SU-DHL-6 (cell line): ENCODE results near the gene PCSK2.

Source experiments
- H2AFZ ChIP-seq: fragments of 200-600 bp; sonication (generic); 2 replicates; pipeline ENCODE4 v1.6.1; 2014; ENCODE audit warnings: low read depth, mild to moderate bottlenecking, moderate library complexity, mixed read lengths, antibody characterized with exemption, low read length; ENCODE audit not compliant: severe bottlenecking
- H3F3A ChIP-seq: fragments of 200-600 bp; shearing (Covaris generic); 2 replicates; pipeline ENCODE4 v1.6.0; 2016; ENCODE audit warnings: antibody characterized with exemption, mild to moderate bottlenecking; ENCODE audit not compliant: insufficient read depth
- H3K27ac ChIP-seq: fragments of 200-600 bp; sonication (generic); 2 replicates; pipeline ENCODE4 v1.5.1; 2016; ENCODE audit warnings: low read depth, mild to moderate bottlenecking, low read length, moderate library complexity, mixed read lengths
- H3K27me3 ChIP-seq: fragments of 200-600 bp; sonication (generic), shearing (Covaris generic); 2 replicates; pipeline ENCODE4 v1.6.0; 2014; ENCODE audit warnings: mild to moderate bottlenecking, low read length
- H3K36me3 ChIP-seq: fragments of 200-600 bp; sonication (generic); 2 replicates; pipeline ENCODE4 v1.6.1; 2014; ENCODE audit warnings: mild to moderate bottlenecking, low read length, mixed read lengths
- H3K4me2 ChIP-seq: fragments of 300-600, 200-600 bp; shearing (Covaris generic), sonication (generic); 2 replicates; pipeline ENCODE4 v1.6.0; 2014; ENCODE audit warnings: low read length, low read depth, mild to moderate bottlenecking; ENCODE audit not compliant: poor library complexity, severe bottlenecking
- H3K4me3 ChIP-seq: fragments of 200-600 bp; sonication (generic); 2 replicates; pipeline ENCODE4 v1.5.1; 2014; ENCODE audit warnings: antibody characterized with exemption, low read length, mild to moderate bottlenecking, mixed read lengths; ENCODE audit not compliant: insufficient read depth, poor library complexity, severe bottlenecking
- H3K79me2 ChIP-seq: fragments of 200-600 bp; sonication (generic); 2 replicates; pipeline ENCODE4 v1.6.1; 2014; ENCODE audit warnings: mild to moderate bottlenecking, low read length, moderate library complexity; ENCODE audit not compliant: insufficient read depth
- H3K9ac ChIP-seq: fragments of 200-600 bp; sonication (generic); 2 replicates; pipeline ENCODE4 v1.7.0; 2014; ENCODE audit warnings: mild to moderate bottlenecking, low read length
- H3K9me2 ChIP-seq: fragments of 200-600 bp; sonication (generic); replicated peaks from 2 replicates; pipeline ENCODE4 v1.6.1; 2014; ENCODE audit warnings: low read length; ENCODE audit not compliant: insufficient read depth
- H3K9me3 ChIP-seq: fragments of 200-600 bp; sonication (generic); 2 replicates; pipeline ENCODE4 v1.6.1; 2014; ENCODE audit warnings: low read length, mixed read lengths; ENCODE audit not compliant: insufficient read depth
- H4K20me1 ChIP-seq: fragments of 200-600 bp; sonication (generic); 2 replicates; pipeline ENCODE4 v1.6.1; 2014; ENCODE audit warnings: low read depth, mild to moderate bottlenecking, antibody characterized with exemption, low read length, moderate library complexity, mixed read lengths
- CTCF ChIP-seq: fragments of 200-600 bp; sonication (generic); IDR thresholded peaks from one replicate; pipeline ENCODE4 v1.5.1; 2017; ENCODE audit warnings: antibody characterized with exemption, mild to moderate bottlenecking, low read length, moderate library complexity; ENCODE audit not compliant: insufficient read depth, poor library complexity, severe bottlenecking
- EZH2phosphoT487 ChIP-seq: fragments of 200-600 bp; sonication (generic), shearing (Covaris generic); conservative IDR thresholded peaks from 2 replicates; pipeline ENCODE4 v1.6.1; 2018; ENCODE audit warnings: mild to moderate bottlenecking, antibody characterized with exemption, low read length, moderate library complexity, mixed read lengths

PCSK2 gene

GRCh38 chr20:17395729-17396128 lies 168.9 kb downstream of the PCSK2 start:
- Histone ChIP-seq H4K20me1 (no peaks in the 10 kb centered on the region), H3K4me2 (no peak overlapping the region), H3F3A (no peaks in the 10 kb centered on the region), H3K27ac (no peak overlapping the region), H2AFZ (no peak overlapping the region), H3K4me3 (no peak overlapping the region), H3K79me2 (no peaks in the 10 kb centered on the region), H3K9ac (no peak overlapping the region), H3K9me3 (no peaks in the 10 kb centered on the region), H3K9me2 (no peaks in the 10 kb centered on the region), H3K36me3 (no peaks in the 10 kb centered on the region), H3K27me3 (0 out of 2 replicates have a peak, but pooled peaks cover 2% of the 10 kb centered on the region)
- TF ChIP-seq CTCF (no peak), EZH2phosphoT487 (no peak)

- no peaks in the 10 kb centered on the region for H3K36me3 ChIP-seq
- H4K20me1 ChIP-seq, result no peaks in the 10 kb centered on the region
- H2AFZ ChIP-seq, result no peak overlapping the region
- no peak overlapping the region for H3K4me2 ChIP-seq
- H3K79me2 ChIP-seq, result no peaks in the 10 kb centered on the region
- H3K9me3 ChIP-seq, result no peaks in the 10 kb centered on the region
- no peaks in the 10 kb centered on the region for H3F3A ChIP-seq
- H3K27me3 ChIP-seq, result no peaks in the 10 kb centered on the region
- H3K9ac ChIP-seq, result no peak overlapping the region
- no peak overlapping the region for H3K4me3 ChIP-seq
- no peak for TF ChIP-seq CTCF
- TF ChIP-seq EZH2phosphoT487, result no peak
- no peaks in the 10 kb centered on the region for H3K9me2 ChIP-seq
- no peak overlapping the region for H3K27ac ChIP-seq
Measured at GRCh38 chr20:17399303-17399985, 172.6 kb downstream of the PCSK2 start.

GRCh38 chr20:17403461-17403860 lies 176.6 kb downstream of the PCSK2 start:
- TF ChIP-seq CTCF (no peak), EZH2phosphoT487 (no peak)
- H3K9ac ChIP-seq, result no peak overlapping the region
- H3K36me3 ChIP-seq, result no peaks in the 10 kb centered on the region
- H3K4me2 ChIP-seq, result no peak overlapping the region
- H3K9me2 ChIP-seq, result no peaks in the 10 kb centered on the region
- no peaks in the 10 kb centered on the region for H3F3A ChIP-seq
- H4K20me1 ChIP-seq, result no peaks in the 10 kb centered on the region
- H3K27me3 ChIP-seq, result no peaks in the 10 kb centered on the region
- no peaks in the 10 kb centered on the region for H3K79me2 ChIP-seq
- no peak overlapping the region for H3K4me3 ChIP-seq
- no peak overlapping the region for H3K27ac ChIP-seq
- H3K9me3 ChIP-seq, result no peaks in the 10 kb centered on the region
- H2AFZ ChIP-seq, result no peak overlapping the region
